Liver (tissue), 9 donors: ENCODE data around the gene OTOGL. TPM values are rescaled to one million over a fixed set of nuclear protein-coding genes. Genes with fewer than 3 reads are reported as not detected.

Experiments
- DNase-seq: peaks from one replicate; pipeline ENCODE4 v3.0.0-alpha.2; 2017; ENCODE audit warnings: low spot score
- H3K27ac ChIP-seq, 2 donors: one replicate each; pipeline ENCODE4 v1.7.0; 2013; ENCODE audit warnings: inconsistent platforms in 2 of 2, low read length in 2 of 2, control low read depth in 1 of 2, low read depth in 1 of 2, mild to moderate bottlenecking in 1 of 2
- H3K27me3 ChIP-seq, 4 donors: one replicate each; pipeline versions ENCODE4 v1.6.1 to v1.7.0; 2013; ENCODE audit warnings: low read length in 3 of 4, inconsistent platforms in 1 of 4, mild to moderate bottlenecking in 1 of 4, moderate library complexity in 1 of 4; ENCODE audit not compliant: control insufficient read depth in 4 of 4, insufficient read depth in 4 of 4
- H3K36me3 ChIP-seq, 4 donors: one replicate each; pipeline versions ENCODE4 v1.6.1 to v1.7.0; 2013; ENCODE audit warnings: low read length in 3 of 4, mild to moderate bottlenecking in 3 of 4, low read depth in 1 of 4, moderate library complexity in 1 of 4; ENCODE audit not compliant: control insufficient read depth in 4 of 4, insufficient read depth in 3 of 4
- H3K4me1 ChIP-seq, 4 donors: one replicate each; pipeline versions ENCODE4 v1.6.1 to v1.7.0; 2013; ENCODE audit warnings: low read length in 3 of 4, mild to moderate bottlenecking in 3 of 4, moderate library complexity in 1 of 4; ENCODE audit not compliant: control insufficient read depth in 4 of 4, insufficient read depth in 4 of 4
- H3K4me3 ChIP-seq, 3 donors: one replicate each; pipeline versions ENCODE4 v1.6.1 to v1.7.0; 2013; ENCODE audit warnings: low read length in 3 of 3, control low read depth in 1 of 3, low read depth in 1 of 3, mild to moderate bottlenecking in 1 of 3
- H3K9ac ChIP-seq, 2 donors: one replicate each; pipeline ENCODE4 v1.7.0; 2013; ENCODE audit warnings: low read length in 2 of 2, mild to moderate bottlenecking in 2 of 2, moderate library complexity in 2 of 2, control low read depth in 1 of 2, low read depth in 1 of 2
- H3K9me3 ChIP-seq, 4 donors: one replicate each; pipeline versions ENCODE4 v1.6.1 to v1.7.0; 2013; ENCODE audit warnings: low read length in 3 of 4; ENCODE audit not compliant: control insufficient read depth in 4 of 4
- EGR1 ChIP-seq, 2 donors: IDR thresholded peaks; 2 replicates each; pipeline ENCODE4 v1.6.1; 2016 to 2018; ENCODE audit warnings: antibody characterized with exemption in 2 of 2, low read depth in 2 of 2
- GABPA ChIP-seq, 2 donors: IDR thresholded peaks in 1 of 2; conservative IDR thresholded peaks in 1 of 2; 2 replicates each; pipeline ENCODE4 v1.6.1; 2016; ENCODE audit warnings: antibody characterized with exemption in 2 of 2, mild to moderate bottlenecking in 1 of 2, moderate library complexity in 1 of 2
- HNF4A ChIP-seq, 2 donors: conservative IDR thresholded peaks; 2 replicates each; pipeline ENCODE4 v1.6.1; 2016; ENCODE audit warnings: antibody characterized with exemption in 2 of 2, mild to moderate bottlenecking in 2 of 2
- HNF4G ChIP-seq: IDR thresholded peaks from 2 replicates; pipeline ENCODE4 v1.6.1; 2016; ENCODE audit warnings: antibody characterized with exemption
- JUND ChIP-seq, 2 donors: IDR thresholded peaks; 2 replicates each; pipeline ENCODE4 v1.6.1; 2016; ENCODE audit warnings: antibody characterized with exemption in 2 of 2
- NR2F2 ChIP-seq: IDR thresholded peaks from 2 replicates; pipeline ENCODE4 v1.6.1; 2016; ENCODE audit warnings: antibody characterized with exemption
- RAD21 ChIP-seq, 2 donors: IDR thresholded peaks; 2 replicates each; pipeline ENCODE4 v1.6.1; 2016; ENCODE audit warnings: antibody characterized with exemption in 2 of 2, mild to moderate bottlenecking in 2 of 2
- RXRA ChIP-seq, 2 donors: IDR thresholded peaks; 2 replicates each; pipeline ENCODE4 v1.6.1; 2017 to 2018; ENCODE audit warnings: antibody characterized with exemption in 2 of 2, mild to moderate bottlenecking in 1 of 2
- SP1 ChIP-seq: IDR thresholded peaks from 2 replicates; pipeline ENCODE4 v1.6.1; 2018; ENCODE audit warnings: antibody characterized with exemption, mild to moderate bottlenecking
- TAF1 ChIP-seq: conservative IDR thresholded peaks from 2 replicates; pipeline ENCODE4 v1.6.1; 2016; ENCODE audit warnings: antibody characterized with exemption, mild to moderate bottlenecking
- YY1 ChIP-seq: IDR thresholded peaks from 2 replicates; pipeline ENCODE4 v1.6.1; 2016; ENCODE audit warnings: antibody characterized with exemption, mild to moderate bottlenecking
- ZBTB33 ChIP-seq: IDR thresholded peaks from 2 replicates; pipeline ENCODE4 v1.6.1; 2016; ENCODE audit warnings: antibody characterized with exemption
- WGBS: extraction: QIAGEN DNeasy Blood & Tissue Kit; methylation state at CpG from one replicate; pipeline ENCODE4 v1.1.7; 2013; 5-methylcytosine and 5-hydroxymethylcytosine counted together
- polyA plus RNA-seq, 2 donors: library from polyadenylated mRNA; stranded (reverse) in 1 of 2; unstranded in 1 of 2; fragments of 200-250 nt in 1 of 2; fragments of >200 nt in 1 of 2; fragmentation: Nextera tagmentation in 1 of 2; extraction: Ambion mirVana in 1 of 2; gene quantifications; one replicate each; pipeline versions ENCODE4 v1.2.1 to v1.2.3, GENCODE V29; 2013 to 2015
- total RNA-seq, 2 donors: library from RNA; depleted of rRNA; stranded (reverse); fragments of >200 nt; gene quantifications; one replicate each; pipeline ENCODE4 v1.2.3, GENCODE V29; 2014
- TF ChIP-seq, protein P1 (sequence below): IDR thresholded peaks from 2 replicates; pipeline ENCODE4 v1.6.1; 2016; ENCODE audit warnings: antibody characterized with exemption, mild to moderate bottlenecking
- TF ChIP-seq, protein P2 (sequence below): IDR thresholded peaks from 2 replicates; pipeline ENCODE4 v1.6.1; 2016; ENCODE audit warnings: antibody characterized with exemption
- TF ChIP-seq, protein P3 (sequence below): IDR thresholded peaks from 2 replicates; pipeline ENCODE4 v1.6.1; 2016; ENCODE audit warnings: antibody characterized with exemption
- donor health status: healthy.
- donor health status: healthy.
- donor health status: healthy.
- donor health status: healthy.
- donor health status: healthy.

The OTOGL gene
- total and polyA plus RNA-seq, 4 donors: 0.01 to 0.09 (median 0.08) TPM; not detected in 1

DNA sequence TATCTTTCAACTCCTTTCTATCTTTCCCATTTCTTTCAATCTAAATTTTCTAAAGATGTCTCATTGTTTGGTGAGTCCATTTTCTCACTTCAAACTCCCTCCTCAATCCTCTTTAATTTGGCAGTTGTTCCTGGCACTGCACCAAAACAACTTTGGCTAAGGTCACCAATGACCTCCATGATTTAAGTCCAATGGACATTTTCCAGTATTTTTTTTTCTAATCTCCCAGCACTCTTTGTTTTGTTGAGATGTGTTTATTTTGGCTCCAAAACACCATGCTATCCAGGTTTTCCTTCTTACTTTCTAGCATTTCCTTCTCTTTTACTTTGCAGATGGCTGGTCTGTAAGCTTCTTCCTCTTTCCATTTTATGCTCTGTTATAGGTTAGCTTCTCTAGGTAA lies 42.5 kb upstream of the OTOGL start:
- Histone ChIP-seq H3K27ac (no peak overlapping the region), H3K27me3 (no peaks in the 10 kb centered on the region), H3K9me3 (no peaks in the 10 kb centered on the region), H3K4me3 (no peak overlapping the region), H3K36me3 (no peaks in the 10 kb centered on the region), H3K4me1 (no peaks in the 10 kb centered on the region), H3K9ac (no peak overlapping the region)
- no peak for DNase-seq
- no peak for TF ChIP-seq RXRA (IDR thresholded peaks at IDR 0.05)

- no peaks in the 10 kb centered on the region for H3K36me3 ChIP-seq
- H3K27me3 ChIP-seq: no peaks in the 10 kb centered on the region
- no peak for DNase-seq
- TF ChIP-seq, protein P1, sequence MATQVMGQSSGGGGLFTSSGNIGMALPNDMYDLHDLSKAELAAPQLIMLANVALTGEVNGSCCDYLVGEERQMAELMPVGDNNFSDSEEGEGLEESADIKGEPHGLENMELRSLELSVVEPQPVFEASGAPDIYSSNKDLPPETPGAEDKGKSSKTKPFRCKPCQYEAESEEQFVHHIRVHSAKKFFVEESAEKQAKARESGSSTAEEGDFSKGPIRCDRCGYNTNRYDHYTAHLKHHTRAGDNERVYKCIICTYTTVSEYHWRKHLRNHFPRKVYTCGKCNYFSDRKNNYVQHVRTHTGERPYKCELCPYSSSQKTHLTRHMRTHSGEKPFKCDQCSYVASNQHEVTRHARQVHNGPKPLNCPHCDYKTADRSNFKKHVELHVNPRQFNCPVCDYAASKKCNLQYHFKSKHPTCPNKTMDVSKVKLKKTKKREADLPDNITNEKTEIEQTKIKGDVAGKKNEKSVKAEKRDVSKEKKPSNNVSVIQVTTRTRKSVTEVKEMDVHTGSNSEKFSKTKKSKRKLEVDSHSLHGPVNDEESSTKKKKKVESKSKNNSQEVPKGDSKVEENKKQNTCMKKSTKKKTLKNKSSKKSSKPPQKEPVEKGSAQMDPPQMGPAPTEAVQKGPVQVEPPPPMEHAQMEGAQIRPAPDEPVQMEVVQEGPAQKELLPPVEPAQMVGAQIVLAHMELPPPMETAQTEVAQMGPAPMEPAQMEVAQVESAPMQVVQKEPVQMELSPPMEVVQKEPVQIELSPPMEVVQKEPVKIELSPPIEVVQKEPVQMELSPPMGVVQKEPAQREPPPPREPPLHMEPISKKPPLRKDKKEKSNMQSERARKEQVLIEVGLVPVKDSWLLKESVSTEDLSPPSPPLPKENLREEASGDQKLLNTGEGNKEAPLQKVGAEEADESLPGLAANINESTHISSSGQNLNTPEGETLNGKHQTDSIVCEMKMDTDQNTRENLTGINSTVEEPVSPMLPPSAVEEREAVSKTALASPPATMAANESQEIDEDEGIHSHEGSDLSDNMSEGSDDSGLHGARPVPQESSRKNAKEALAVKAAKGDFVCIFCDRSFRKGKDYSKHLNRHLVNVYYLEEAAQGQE: no peak
- no peak for TF ChIP-seq RAD21 (IDR thresholded peaks at IDR 0.05)
- H3K27ac ChIP-seq: no peak overlapping the region
- H3K9me3 ChIP-seq: no peaks in the 10 kb centered on the region
- no peak overlapping the region for H3K9ac ChIP-seq
- no peaks in the 10 kb centered on the region for H3K4me1 ChIP-seq
- WGBS: 67% methylated on average over 2 of the region's 2 CpGs
- no peak overlapping the region for H3K4me3 ChIP-seq
These were observed 40.8 kb upstream of the OTOGL start for GRCh38 chr12:80058586-80058985.

GRCh38 chr12:80059102-80059501 lies 40.2 kb upstream of the OTOGL start:
- TF ChIP-seq EGR1 (IDR thresholded peaks at IDR 0.05; ENCODE audit: low read depth in 2 of 2) (no peak), GABPA (IDR thresholded peaks at IDR 0.05 in 1 of 2, conservative IDR thresholded peaks at IDR 0.05 in 1 of 2) (no peak), YY1 (no peak), RAD21 (IDR thresholded peaks at IDR 0.05) (no peak), SP1 (no peak), ZBTB33 (no peak), RXRA (IDR thresholded peaks at IDR 0.05) (no peak), TAF1 (no peak), HNF4A (conservative IDR thresholded peaks at IDR 0.05) (no peak), JUND (IDR thresholded peaks at IDR 0.05) (no peak), NR2F2 (no peak), HNF4G (no peak)
- TF ChIP-seq, protein P2, sequence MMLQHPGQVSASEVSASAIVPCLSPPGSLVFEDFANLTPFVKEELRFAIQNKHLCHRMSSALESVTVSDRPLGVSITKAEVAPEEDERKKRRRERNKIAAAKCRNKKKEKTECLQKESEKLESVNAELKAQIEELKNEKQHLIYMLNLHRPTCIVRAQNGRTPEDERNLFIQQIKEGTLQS: no peak
- TF ChIP-seq, protein P3, sequence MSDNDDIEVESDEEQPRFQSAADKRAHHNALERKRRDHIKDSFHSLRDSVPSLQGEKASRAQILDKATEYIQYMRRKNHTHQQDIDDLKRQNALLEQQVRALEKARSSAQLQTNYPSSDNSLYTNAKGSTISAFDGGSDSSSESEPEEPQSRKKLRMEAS: no peak
- TF ChIP-seq, protein P1: no peak
- Histone ChIP-seq H3K27ac (no peak overlapping the region), H3K9ac (no peak overlapping the region), H3K9me3 (no peaks in the 10 kb centered on the region), H3K36me3 (no peaks in the 10 kb centered on the region), H3K27me3 (no peaks in the 10 kb centered on the region), H3K4me3 (no peak overlapping the region), H3K4me1 (no peaks in the 10 kb centered on the region)
- no peak for DNase-seq
- WGBS: 86% methylated on average over 1 of the region's 1 CpG
